ENCODE data around the gene CASKIN2.

DNA sequence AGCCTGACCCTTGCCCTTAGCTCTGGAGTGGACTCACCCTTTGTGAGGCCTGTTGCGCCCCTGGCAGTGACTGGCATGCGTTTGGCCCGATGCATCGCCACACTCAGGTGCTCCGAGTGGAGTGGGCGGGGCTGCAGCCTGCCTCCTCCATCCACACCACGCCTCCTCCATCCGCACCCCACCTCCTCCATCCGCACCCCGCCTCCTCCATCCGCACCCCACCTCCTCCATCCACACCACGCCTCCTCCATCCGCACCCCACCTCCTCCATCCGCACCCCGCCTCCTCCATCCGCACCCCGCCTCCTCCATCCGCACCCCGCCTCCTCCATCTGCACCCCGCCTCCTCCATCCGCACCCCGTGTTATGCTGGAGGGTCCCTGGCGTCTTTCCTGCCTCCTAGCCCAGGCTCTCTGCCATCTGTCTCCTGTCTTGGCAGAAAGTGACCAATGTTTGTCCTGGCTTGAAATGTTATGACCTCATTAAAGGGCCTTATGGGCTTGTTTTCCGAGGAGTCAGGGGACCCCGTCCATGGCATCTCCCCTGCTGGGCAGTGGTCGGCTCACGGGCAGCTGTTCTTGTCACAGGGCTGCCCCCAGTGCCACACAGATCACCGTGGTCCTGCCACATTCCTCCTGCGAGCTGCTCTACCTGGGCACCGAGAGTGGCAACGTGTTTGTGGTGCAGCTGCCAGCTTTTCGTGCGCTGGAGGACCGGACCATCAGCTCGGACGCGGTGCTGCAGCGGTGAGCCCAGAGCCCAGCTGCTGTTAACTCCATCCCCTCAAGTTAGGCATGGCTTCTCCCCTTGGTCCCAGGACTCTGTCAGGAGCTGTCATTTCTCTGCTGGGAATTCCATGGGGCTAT lies 43.6 kb upstream of the CASKIN2 start:
- TF ChIP-seq, protein P1, sequence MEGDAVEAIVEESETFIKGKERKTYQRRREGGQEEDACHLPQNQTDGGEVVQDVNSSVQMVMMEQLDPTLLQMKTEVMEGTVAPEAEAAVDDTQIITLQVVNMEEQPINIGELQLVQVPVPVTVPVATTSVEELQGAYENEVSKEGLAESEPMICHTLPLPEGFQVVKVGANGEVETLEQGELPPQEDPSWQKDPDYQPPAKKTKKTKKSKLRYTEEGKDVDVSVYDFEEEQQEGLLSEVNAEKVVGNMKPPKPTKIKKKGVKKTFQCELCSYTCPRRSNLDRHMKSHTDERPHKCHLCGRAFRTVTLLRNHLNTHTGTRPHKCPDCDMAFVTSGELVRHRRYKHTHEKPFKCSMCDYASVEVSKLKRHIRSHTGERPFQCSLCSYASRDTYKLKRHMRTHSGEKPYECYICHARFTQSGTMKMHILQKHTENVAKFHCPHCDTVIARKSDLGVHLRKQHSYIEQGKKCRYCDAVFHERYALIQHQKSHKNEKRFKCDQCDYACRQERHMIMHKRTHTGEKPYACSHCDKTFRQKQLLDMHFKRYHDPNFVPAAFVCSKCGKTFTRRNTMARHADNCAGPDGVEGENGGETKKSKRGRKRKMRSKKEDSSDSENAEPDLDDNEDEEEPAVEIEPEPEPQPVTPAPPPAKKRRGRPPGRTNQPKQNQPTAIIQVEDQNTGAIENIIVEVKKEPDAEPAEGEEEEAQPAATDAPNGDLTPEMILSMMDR (IDR thresholded peaks at IDR 0.05; ENCODE audit: low read depth, low read length, poor library complexity, severe bottlenecking), result no peak
- TF ChIP-seq EZH2phosphoT487 (IDR thresholded peaks at IDR 0.05; ENCODE audit: borderline replicate concordance, low read length), result no peak
